ENCODE measurements around the gene SPON1. TPM values are rescaled to one million over a fixed set of nuclear protein-coding genes. Genes with fewer than 3 reads are reported as not detected.

SPON1 gene
- total RNA-seq, 1 donor from 2014 or later = 22.4 TPM

DNA sequence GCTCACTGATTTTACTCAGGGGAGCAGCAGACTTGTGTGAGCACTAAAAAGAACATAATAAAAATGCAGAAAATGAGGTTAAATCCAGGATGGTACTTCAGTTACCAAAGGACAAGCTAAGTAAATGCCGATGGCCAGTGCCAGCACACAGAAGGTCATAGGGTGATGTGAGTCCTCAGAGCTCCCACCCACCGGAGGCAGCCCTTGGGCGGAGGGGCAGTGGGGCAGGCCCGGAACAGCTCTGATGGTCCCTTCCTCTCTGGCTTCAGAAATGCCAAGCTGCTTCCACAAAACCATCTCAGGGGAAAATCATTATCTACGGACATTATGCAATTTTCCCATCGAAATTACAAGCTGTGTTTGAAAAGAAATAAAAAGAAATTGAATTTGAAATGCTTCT lies 271.9 kb downstream of the SPON1 start:
- H3K4me3 ChIP-seq (ENCODE audit: low read depth, low read length) = no peak overlapping the region
- DNase-seq (ENCODE audit: low read depth) = no peak
- TF ChIP-seq, protein P1, sequence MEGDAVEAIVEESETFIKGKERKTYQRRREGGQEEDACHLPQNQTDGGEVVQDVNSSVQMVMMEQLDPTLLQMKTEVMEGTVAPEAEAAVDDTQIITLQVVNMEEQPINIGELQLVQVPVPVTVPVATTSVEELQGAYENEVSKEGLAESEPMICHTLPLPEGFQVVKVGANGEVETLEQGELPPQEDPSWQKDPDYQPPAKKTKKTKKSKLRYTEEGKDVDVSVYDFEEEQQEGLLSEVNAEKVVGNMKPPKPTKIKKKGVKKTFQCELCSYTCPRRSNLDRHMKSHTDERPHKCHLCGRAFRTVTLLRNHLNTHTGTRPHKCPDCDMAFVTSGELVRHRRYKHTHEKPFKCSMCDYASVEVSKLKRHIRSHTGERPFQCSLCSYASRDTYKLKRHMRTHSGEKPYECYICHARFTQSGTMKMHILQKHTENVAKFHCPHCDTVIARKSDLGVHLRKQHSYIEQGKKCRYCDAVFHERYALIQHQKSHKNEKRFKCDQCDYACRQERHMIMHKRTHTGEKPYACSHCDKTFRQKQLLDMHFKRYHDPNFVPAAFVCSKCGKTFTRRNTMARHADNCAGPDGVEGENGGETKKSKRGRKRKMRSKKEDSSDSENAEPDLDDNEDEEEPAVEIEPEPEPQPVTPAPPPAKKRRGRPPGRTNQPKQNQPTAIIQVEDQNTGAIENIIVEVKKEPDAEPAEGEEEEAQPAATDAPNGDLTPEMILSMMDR (conservative IDR thresholded peaks at IDR 0.05; ENCODE audit: low read depth, low read length) = no peak

DNA sequence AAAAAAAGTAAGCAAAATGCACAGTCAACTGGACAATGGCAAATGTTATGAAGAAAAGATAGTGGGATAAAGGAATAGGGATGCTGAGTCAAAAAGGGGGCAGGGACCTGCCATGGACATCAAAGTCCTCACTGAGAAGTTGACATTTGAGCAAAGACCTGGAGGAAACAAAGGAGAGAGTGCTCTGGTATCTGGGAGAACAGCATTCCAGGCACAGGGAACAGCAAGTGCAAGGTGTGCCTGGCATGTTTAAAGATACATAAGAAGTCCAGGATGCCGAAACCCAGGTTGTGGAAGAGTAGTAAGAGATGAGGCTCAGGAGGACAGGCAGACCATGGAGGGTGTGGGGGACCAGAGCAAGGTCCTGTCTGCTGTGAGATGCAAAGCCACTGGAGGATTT lies 273.2 kb downstream of the SPON1 start:
- no peak for DNase-seq (ENCODE audit: low read depth)
- TF ChIP-seq, protein P1 (conservative IDR thresholded peaks at IDR 0.05; ENCODE audit: low read depth, low read length) = no peak
- no peak overlapping the region for H3K4me3 ChIP-seq (ENCODE audit: low read depth, low read length)

DNA sequence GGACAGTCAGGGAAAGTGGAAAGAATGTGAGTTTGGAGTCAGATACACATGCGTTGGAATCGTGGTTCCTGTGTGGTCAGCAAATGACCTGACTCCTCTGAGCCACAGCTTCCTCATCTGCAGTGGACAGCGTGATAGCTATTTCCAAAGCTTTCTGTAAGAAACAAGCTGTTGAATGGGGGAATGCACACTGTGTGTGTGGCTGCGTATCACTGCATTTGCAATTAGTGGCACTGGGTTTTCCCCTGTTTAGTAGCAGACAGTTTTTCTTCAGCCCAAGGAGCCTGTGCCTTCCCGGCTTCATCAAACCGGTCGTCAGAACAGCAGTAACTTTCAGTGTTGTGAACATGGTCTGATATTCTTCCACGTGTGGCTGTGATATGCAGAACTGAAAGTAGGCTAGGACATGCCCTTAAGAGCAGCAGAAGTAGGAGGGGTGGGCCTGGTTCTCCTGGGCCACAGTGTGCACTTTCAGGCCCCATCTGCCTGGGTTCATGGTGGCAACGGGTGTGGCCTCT lies 275.0 kb downstream of the SPON1 start:
- TF ChIP-seq, protein P1 (conservative IDR thresholded peaks at IDR 0.05; ENCODE audit: low read depth, low read length) = no peak
- H3K4me3 ChIP-seq (ENCODE audit: low read depth, low read length) = no peak overlapping the region
- DNase-seq (ENCODE audit: low read depth) = no peak

DNA sequence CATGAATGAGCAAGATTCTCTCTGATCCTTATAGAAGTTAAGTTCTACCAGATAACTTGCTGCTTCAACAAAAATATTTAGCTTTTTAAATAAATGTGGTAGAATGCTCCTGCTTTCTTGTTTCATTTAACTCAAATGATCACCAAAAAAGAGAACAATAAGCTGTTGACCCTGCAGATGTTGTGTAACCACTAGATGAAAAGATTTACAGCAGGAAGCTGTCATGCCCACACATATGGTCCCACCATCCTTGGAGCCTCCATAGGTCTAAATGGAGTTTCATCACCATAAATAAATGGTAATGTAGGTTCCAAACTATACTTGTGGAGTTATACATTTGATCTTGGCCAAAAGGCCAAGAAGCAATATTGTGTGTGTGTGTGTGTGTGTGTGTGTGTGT lies 277.7 kb downstream of the SPON1 start:
- H3K4me3 ChIP-seq (ENCODE audit: low read depth, low read length) = no peak overlapping the region
- no peak for DNase-seq (ENCODE audit: low read depth)
- TF ChIP-seq, protein P1 (conservative IDR thresholded peaks at IDR 0.05; ENCODE audit: low read depth, low read length) = no peak

DNA sequence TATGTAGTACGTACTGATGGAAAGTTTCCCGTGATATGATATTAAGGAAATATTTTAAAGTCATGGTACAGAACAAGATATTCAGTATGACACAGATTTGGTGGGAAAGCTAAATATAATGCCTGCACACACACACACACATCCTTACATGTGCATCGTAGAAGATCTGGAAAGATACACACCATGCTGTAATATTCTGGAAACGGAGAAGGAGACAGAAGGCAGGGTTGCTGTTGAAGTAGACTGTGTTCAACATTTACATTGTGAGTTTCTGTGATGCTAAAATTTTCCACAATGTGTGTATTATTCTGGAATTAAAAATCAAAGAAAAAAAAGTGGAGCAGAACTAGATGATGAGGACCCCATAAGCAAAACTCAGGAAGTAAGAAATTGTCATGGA lies 278.4 kb downstream of the SPON1 start:
- no peak overlapping the region for H3K4me3 ChIP-seq (ENCODE audit: low read depth, low read length)
- TF ChIP-seq, protein P1 (conservative IDR thresholded peaks at IDR 0.05; ENCODE audit: low read depth, low read length) = no peak
- DNase-seq (ENCODE audit: low read depth) = no peak

DNA sequence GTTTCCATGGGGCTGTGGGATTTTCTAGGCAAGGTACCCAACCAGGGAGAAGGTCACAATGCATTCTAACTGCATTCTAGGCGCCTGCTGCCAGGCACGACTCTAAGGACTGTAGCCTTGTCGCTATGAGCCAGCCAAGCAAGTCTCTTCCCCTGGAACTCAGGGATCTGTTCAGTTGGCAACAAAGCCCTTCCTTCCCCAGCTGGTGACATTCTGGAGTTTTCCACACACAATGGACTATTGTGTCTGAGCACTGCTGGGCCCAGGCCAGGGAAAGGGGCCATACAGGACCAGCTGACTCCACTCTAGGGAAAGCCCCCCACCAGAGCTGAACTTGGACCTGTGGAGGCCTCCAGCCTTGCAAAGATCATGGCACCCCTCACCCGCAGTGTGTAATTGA lies 279.7 kb downstream of the SPON1 start:
- DNase-seq (ENCODE audit: low read depth) = no peak
- no peak overlapping the region for H3K4me3 ChIP-seq (ENCODE audit: low read depth, low read length)
- TF ChIP-seq, protein P1 (conservative IDR thresholded peaks at IDR 0.05; ENCODE audit: low read depth, low read length) = no peak

DNA sequence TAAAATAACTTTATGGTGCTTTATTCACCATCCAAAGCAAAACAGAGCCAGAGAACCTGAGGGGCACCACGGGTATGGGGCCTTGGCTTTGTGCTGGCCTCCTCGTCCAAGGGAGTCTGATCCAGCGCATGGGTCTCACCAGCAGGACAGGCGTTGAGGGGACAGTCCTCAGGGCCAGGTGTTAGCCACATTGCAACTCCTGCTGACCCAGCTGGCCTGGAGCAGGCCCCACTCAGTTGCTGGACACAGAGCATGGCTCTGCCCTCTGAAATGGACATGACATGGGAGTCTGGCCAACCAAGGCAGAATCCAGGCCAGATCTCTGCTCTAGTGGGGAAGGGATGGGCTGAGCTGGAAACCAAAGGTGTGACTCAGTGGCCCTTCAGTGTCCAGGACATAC lies 280.2 kb downstream of the SPON1 start:
- TF ChIP-seq, protein P1 (conservative IDR thresholded peaks at IDR 0.05; ENCODE audit: low read depth, low read length) = no peak
- no peak overlapping the region for H3K4me3 ChIP-seq (ENCODE audit: low read depth, low read length)
- DNase-seq (ENCODE audit: low read depth) = no peak

All from epithelial cell of proximal tubule (primary cell).